H1 (cell line): Measurements from ENCODE around the gene CCDC78.

ENCODE experiments used
- BRCA1 ChIP-seq: IDR thresholded peaks from 2 replicates; pipeline ENCODE4 v1.6.1; 2012; ENCODE audit warnings: low read depth, low read length, improper control_type of control experiment
- CHD2 ChIP-seq: IDR thresholded peaks from 2 replicates; pipeline ENCODE4 v1.6.1; 2012; ENCODE audit warnings: low read length, improper control_type of control experiment
- EZH2 ChIP-seq: fragments of 200-600 bp; sonication (generic); IDR thresholded peaks from 2 replicates; pipeline ENCODE4 v1.7.1; 2012; ENCODE audit warnings: low read depth, mild to moderate bottlenecking, moderate library complexity, low read length, inconsistent platforms; ENCODE audit not compliant: severe bottlenecking
- GTF2F1 ChIP-seq: IDR thresholded peaks from 2 replicates; pipeline ENCODE4 v1.6.1; 2012; ENCODE audit warnings: low read depth, low read length, improper control_type of control experiment, borderline replicate concordance
- KDM5A ChIP-seq: fragments of 200-600 bp; IDR thresholded peaks from 2 replicates; pipeline ENCODE4 v1.7.1; 2012; ENCODE audit warnings: mild to moderate bottlenecking, low read length, inconsistent platforms, mixed read lengths
- POLR2A ChIP-seq, 2 experiments: IDR thresholded peaks; 1 replicate in 1 of 2; 2 replicates in 1 of 2; pipeline ENCODE4 v1.6.1; 2011; ENCODE audit warnings: low read depth in 2 of 2, low read length in 2 of 2, mild to moderate bottlenecking in 2 of 2; ENCODE audit errors: control extremely low read depth in 1 of 2
- POLR2AphosphoS5 ChIP-seq: IDR thresholded peaks from 2 replicates; pipeline ENCODE4 v1.6.1; 2011; ENCODE audit warnings: low read depth, low read length
- TF ChIP-seq, protein P1 (sequence below): IDR thresholded peaks from 2 replicates; pipeline ENCODE4 v1.6.1; 2012; ENCODE audit warnings: low read length, inconsistent platforms
- TF ChIP-seq, protein P2 (sequence below), 3 experiments: IDR thresholded peaks; 1 replicate in 2 of 3; 2 replicates in 1 of 3; pipeline versions ENCODE4 v1.5.1 to v1.6.1; 2011; ENCODE audit warnings: low read length in 3 of 3, mild to moderate bottlenecking in 3 of 3, inconsistent platforms in 2 of 3, low read depth in 1 of 3, moderate library complexity in 1 of 3; ENCODE audit not compliant: insufficient read depth in 1 of 3; ENCODE audit errors: control extremely low read depth in 1 of 3
- TF ChIP-seq, protein P3 (sequence below): IDR thresholded peaks from 2 replicates; pipeline ENCODE4 v1.6.1; 2012; ENCODE audit warnings: inconsistent platforms

DNA sequence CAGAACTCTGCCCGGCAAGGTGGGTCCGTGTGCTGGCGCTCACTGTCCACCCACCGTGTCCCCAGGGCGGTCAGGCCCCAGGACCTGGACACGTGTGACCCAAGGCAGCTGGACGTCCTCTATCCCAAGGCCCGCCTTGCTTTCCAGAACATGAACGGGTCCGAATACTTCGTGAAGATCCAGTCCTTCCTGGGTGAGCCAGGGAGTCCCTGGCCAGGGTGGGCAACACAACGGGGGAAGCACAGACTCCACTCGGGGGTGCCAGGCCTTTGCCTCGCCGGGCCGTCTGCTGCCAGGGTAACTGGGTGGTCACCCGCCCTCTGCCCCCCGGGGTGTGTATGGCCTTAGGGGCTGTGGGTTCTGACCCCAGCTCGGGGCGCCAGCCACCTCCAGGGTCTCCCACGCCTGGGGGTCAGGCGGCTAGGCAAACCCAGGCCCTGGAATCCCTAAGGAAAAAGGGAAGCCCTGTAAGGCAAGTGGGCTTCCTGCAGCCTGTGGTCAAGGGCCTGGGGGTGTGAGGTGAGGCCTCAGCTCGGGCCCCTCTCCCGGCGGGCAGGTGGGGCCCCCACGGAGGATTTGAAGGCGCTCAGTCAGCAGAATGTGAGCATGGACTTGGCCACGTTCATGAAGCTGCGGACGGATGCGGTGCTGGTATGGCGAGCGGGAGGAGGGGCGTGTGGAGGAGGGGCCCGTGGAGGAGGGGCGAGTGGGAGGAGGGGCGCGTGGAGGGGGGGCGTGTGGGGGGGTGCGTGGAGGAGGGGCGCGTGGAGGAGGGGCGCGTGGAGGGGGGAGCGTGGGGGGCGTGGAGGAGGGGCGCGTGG lies 40.8 kb upstream of the CCDC78 start:
- TF ChIP-seq EZH2 (no peak), POLR2A (IDR thresholded peaks at IDR 0.05; ENCODE audit: control extremely low read depth in 1 of 2, low read depth in 2 of 2, low read length in 2 of 2) (no peak), GTF2F1 (no peak), BRCA1 (no peak), CHD2 (no peak), POLR2AphosphoS5 (no peak), KDM5A (no peak)
- TF ChIP-seq, protein P1, sequence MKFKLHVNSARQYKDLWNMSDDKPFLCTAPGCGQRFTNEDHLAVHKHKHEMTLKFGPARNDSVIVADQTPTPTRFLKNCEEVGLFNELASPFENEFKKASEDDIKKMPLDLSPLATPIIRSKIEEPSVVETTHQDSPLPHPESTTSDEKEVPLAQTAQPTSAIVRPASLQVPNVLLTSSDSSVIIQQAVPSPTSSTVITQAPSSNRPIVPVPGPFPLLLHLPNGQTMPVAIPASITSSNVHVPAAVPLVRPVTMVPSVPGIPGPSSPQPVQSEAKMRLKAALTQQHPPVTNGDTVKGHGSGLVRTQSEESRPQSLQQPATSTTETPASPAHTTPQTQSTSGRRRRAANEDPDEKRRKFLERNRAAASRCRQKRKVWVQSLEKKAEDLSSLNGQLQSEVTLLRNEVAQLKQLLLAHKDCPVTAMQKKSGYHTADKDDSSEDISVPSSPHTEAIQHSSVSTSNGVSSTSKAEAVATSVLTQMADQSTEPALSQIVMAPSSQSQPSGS = no peak
- TF ChIP-seq, protein P2, sequence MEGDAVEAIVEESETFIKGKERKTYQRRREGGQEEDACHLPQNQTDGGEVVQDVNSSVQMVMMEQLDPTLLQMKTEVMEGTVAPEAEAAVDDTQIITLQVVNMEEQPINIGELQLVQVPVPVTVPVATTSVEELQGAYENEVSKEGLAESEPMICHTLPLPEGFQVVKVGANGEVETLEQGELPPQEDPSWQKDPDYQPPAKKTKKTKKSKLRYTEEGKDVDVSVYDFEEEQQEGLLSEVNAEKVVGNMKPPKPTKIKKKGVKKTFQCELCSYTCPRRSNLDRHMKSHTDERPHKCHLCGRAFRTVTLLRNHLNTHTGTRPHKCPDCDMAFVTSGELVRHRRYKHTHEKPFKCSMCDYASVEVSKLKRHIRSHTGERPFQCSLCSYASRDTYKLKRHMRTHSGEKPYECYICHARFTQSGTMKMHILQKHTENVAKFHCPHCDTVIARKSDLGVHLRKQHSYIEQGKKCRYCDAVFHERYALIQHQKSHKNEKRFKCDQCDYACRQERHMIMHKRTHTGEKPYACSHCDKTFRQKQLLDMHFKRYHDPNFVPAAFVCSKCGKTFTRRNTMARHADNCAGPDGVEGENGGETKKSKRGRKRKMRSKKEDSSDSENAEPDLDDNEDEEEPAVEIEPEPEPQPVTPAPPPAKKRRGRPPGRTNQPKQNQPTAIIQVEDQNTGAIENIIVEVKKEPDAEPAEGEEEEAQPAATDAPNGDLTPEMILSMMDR (IDR thresholded peaks at IDR 0.05; ENCODE audit: control extremely low read depth in 1 of 3, insufficient read depth in 1 of 3, low read depth in 1 of 3, low read length in 3 of 3) = no peak
- TF ChIP-seq, protein P3, sequence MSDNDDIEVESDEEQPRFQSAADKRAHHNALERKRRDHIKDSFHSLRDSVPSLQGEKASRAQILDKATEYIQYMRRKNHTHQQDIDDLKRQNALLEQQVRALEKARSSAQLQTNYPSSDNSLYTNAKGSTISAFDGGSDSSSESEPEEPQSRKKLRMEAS = no peak
